ENCODE data around the gene CCDC24. TPM values are rescaled to one million over a fixed set of nuclear protein-coding genes. Genes with fewer than 3 reads are reported as not detected.
A peak's percentile ranks its signal among the peaks of the same experiment; 100 is the strongest.

The CCDC24 gene
- total RNA-seq, 1 donor from 2014 or later, result 4.8 TPM

GRCh38 chr1:44019466-44019948 is 28.1 kb downstream of the CCDC24 start:
- Histone ChIP-seq H3K9me3 (no peaks in the 10 kb centered on the region), H3K4me3 (no peak overlapping the region), H3K4me1 (peaks cover 13 to 19% of the 10 kb centered on the region in 2 donors), H3K36me3 (no peaks in the 10 kb centered on the region), H3K27me3 (no peaks in the 10 kb centered on the region), H3K27ac (peak overlapping the region; percentile 12 to 43)
- intact Hi-C loops (cut with DNase I), result no loop called here
- no peak for TF ChIP-seq CTCF (IDR thresholded peaks at IDR 0.05)
- no peak for DNase-seq (ENCODE audit: low spot score in 2 of 2)

- intact Hi-C loops (cut with DNase I), result no loop called here
- Histone ChIP-seq H3K27ac (no peak overlapping the region), H3K36me3 (no peaks in the 10 kb centered on the region), H3K9me3 (no peaks in the 10 kb centered on the region), H3K27me3 (no peaks in the 10 kb centered on the region), H3K4me3 (no peak overlapping the region), H3K4me1 (peaks cover 6 to 10% of the 10 kb centered on the region in 2 donors)
- DNase-seq (ENCODE audit: low spot score in 2 of 2), result no peak
- no peak for TF ChIP-seq CTCF (IDR thresholded peaks at IDR 0.05)
Observed at GRCh38 chr1:44020464-44020863, 29.1 kb downstream of the CCDC24 start.

- intact Hi-C loops (cut with DNase I), result no loop called here
- DNase-seq (ENCODE audit: low spot score in 2 of 2), result no peak
Observed at GRCh38 chr1:44021156-44021555, 29.8 kb downstream of the CCDC24 start.

GRCh38 chr1:44021581-44022321 is 30.4 kb downstream of the CCDC24 start:
- intact Hi-C loops (cut with DNase I), result no loop called here
- TF ChIP-seq CTCF (IDR thresholded peaks at IDR 0.05), result no peak

More at GRCh38 chr1:44021156-44021555, 29.8 kb downstream of the CCDC24 start:
- no peaks in the 10 kb centered on the region for H3K36me3 ChIP-seq
- no peak overlapping the region for H3K27ac ChIP-seq
- no peaks in the 10 kb centered on the region for H3K27me3 ChIP-seq
- peaks cover 0 to 3% of the 10 kb centered on the region in 2 donors for H3K4me1 ChIP-seq
- TF ChIP-seq CTCF (IDR thresholded peaks at IDR 0.05), result no peak
- H3K4me3 ChIP-seq, result no peak overlapping the region
- no peaks in the 10 kb centered on the region for H3K9me3 ChIP-seq

GRCh38 chr1:44024031-44024902 is 32.9 kb downstream of the CCDC24 start:
- Histone ChIP-seq H3K4me3 (no peak overlapping the region), H3K4me1 (peaks cover 0 to 2% of the 10 kb centered on the region in 2 donors), H3K27me3 (no peaks in the 10 kb centered on the region), H3K36me3 (no peaks in the 10 kb centered on the region), H3K9me3 (no peaks in the 10 kb centered on the region), H3K27ac (no peak overlapping the region)
- TF ChIP-seq CTCF (IDR thresholded peaks at IDR 0.05), result no peak
- no peak for DNase-seq (ENCODE audit: low spot score in 2 of 2)
- intact Hi-C loops (cut with DNase I), result no loop called here

More at GRCh38 chr1:44021581-44022321, 30.4 kb downstream of the CCDC24 start:
- DNase-seq (ENCODE audit: low spot score in 2 of 2), result no peak
- H3K36me3 ChIP-seq, result no peaks in the 10 kb centered on the region
- H3K27me3 ChIP-seq, result no peaks in the 10 kb centered on the region
- H3K4me1 ChIP-seq, result no peaks in the 10 kb centered on the region
- H3K9me3 ChIP-seq, result no peaks in the 10 kb centered on the region
- no peak overlapping the region for H3K27ac ChIP-seq
- no peak overlapping the region for H3K4me3 ChIP-seq

Data from ascending aorta (tissue), 2 donors.